GM19438 (cell line): ENCODE results near the gene TNPO3.
"Not testable (repeated sequence)": the region's sequence is repeated elsewhere in the genome, so short reads cannot be mapped to it uniquely, and the experiment has no call there.

Experiments used
- ATAC-seq: cut with Tn5 transposase; IDR thresholded peaks from one replicate; pipeline ENCODE4 v1.9.1; 2021; ENCODE audit warnings: low read depth; ENCODE audit not compliant: unreplicated experiment

The TNPO3 gene

GRCh38 chr7:128924707-128925588 lies 130.0 kb downstream of the TNPO3 start:
- ATAC-seq = no peak

GRCh38 chr7:128923411-128923800 lies 131.5 kb downstream of the TNPO3 start:
- no peak for ATAC-seq

GRCh38 chr7:128922496-128923410 lies 132.2 kb downstream of the TNPO3 start:
- no peak for ATAC-seq

DNA sequence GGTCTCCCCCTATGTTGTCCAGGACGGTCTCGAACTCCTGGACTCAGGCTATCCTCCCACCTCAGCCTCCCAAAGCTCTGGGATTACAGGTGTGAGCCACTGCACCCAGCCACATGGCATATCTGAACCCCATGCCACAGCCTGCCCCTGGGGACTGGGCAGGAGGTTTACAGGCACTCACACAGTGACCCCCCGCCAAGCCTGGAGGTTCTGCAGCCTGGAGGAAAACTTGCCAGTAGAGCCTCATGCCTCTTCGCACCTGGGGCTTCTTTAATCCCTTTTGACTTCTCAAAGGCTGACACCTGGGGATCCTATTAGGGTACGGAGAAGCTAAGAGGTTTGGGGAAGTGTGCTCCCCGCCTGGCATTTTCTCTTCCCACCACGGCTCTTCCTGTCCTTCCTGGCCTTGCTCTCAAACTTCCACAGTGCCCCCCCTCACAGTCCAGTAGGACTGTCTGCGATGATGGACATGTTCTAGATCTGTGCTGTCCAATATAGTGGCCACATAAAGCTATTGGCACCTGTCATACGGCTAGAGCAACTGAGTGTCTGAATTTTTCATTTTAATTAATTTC lies 133.0 kb downstream of the TNPO3 start:
- no peak for ATAC-seq

GRCh38 chr7:128920913-128921582 lies 133.9 kb downstream of the TNPO3 start:
- no peak for ATAC-seq

DNA sequence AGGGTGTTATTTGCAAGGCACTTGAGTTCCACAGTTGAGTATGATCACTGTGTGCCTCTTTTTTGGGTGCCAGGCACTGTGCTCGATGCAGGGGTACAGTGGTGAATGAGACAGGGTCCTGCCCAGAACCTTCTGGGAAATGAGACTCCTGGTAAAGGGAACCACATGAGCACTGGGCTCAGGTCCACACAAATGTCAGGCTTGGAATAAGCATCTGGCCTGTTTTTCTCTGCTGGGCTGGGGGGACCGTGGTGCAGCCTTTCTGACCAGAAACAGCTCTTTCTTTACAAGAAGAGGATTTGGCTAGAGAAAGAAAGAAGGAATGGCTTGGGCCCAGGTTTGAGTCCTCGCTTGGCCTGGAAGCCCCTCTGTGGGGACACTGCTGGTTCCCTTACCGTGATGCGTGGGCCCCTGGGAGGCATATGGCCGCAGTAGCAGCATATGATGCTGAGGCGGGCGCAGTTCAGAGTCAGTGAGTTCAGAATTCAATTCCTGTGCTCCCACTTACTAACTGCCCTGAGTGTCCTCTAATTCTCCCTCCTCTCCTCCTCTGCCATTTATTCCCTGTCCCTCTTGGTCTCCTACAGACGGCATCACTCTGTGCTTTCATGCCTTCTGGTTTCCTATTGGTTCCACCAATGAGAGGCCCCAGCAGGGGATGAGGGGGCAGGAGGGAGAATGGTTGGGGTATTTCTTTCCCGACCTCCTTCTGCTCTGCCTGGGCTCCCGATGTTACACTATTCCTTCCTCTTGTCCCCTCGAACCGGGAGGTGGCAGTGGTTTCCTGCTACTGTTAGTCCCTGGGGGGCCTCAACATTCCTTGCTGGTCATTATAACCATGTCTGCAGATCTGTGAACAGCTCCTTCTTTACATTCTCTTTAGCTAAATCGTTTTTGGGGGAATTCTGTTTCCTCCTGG lies 134.8 kb downstream of the TNPO3 start:
- ATAC-seq = no peak

- no peak for ATAC-seq
Observed at GRCh38 chr7:128919241-128919640, 135.7 kb downstream of the TNPO3 start.

GRCh38 chr7:128918016-128918665 lies 136.8 kb downstream of the TNPO3 start:
- ATAC-seq = no peak

- no peak for ATAC-seq
Observed at GRCh38 chr7:128917122-128917521, 137.8 kb downstream of the TNPO3 start.

DNA sequence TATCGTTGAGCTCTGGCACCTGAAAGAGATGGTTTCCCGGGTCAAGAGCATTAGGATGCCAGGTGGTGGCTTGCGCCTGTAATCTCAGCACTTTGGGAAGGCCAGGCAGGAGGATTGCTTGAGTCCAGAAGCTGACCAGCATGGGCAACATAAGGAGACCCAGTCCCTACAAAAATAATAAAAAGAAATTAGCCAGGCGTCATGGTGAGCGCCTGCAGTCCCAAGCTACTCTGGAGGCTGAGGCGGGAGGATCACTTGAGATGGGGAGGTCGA lies 138.3 kb downstream of the TNPO3 start:
- ATAC-seq = no peak

DNA sequence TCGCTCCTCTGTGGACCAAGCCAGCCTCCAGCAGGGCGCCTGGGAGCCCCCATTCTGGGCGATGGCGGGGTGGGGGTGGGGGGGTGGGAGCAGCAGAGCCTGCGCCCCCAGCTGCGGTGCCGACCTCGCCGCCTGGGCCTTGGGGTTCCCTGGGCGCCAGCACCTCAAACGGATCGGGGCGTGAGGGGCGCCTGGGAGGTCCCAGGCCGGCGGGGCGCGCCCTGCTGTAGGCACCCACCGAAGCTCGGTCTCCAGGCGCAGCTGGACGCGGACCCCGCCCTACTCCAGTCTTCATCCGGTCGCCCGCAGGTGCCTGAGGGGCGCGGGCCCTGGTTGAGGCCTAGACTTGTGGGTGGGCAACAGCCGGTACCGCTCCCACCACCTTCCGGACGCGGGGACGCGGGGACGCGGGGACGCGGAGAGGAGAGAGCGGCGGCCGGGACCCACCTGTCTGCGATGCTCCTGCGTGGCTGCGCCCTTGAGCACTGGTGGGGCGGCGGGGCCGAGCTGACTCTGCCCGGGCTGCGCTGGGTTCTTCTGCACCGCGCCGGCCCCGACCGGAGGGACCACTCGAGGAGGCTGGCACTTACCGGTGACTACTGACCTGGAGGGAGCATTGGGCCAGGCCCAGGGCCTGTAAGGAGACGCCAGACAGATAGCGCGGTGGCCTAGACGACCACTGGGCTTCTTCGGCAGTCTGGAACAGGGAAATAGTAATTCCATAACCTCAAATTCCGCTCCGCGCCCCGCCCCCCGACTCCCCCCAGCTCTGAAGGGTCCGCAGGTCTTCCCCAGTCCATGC lies 138.9 kb downstream of the TNPO3 start:
- ATAC-seq = no peak

DNA sequence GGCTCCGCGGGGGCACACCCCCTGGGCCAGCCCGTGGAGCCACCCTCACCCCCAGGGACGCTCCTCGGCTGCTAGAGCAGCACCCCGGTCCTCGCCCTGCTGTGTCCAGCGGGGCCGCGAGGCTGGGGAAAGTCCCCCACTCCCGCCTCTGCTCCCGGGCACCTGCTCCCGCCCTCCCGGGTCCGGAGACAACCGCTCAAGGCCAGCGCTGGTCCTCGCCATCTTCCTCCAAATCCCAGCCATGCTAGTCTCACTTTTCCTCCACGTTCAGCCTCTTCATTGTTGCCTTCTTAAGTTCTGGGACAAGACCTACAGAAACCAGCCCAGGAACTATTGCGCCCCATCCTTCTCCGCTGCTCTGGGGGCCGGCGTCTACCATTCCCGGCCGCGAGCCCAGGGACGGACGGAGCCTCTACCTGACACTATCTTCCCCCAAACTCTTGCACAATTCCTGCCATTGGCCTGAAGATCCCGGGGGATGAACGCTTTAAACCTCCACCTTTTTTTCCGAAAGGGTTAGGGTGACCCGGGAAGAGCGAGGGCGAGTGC lies 139.6 kb downstream of the TNPO3 start:
- no peak for ATAC-seq

DNA sequence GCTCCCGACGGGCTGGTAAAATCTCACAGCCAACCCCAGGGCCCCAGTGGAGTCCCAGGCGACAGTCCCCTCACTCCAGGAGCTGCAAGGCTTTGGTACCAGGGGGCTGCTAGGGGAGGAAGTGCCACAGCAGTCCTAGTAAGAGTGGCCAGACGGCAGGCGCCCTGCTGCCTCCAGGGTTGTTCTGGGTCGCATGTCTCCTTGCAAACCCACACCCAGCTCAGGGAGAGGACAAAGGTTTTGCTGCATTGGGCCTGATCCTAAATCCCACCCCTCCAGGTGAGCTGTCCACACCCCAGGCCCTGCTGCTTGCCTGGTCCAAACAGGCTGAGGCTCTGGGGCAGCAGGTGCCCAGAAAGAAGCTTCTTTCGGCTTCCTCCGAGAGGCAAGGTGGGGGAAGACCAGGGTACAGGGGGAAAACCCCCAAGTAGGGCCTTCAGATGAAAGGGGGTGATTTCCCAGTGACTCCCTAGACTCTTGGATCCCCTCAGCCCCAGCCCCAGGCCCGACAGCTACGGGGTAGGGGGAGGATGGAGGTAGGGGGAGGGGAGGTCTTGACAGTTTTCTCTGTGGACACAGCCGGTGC lies 140.3 kb downstream of the TNPO3 start:
- ATAC-seq = no peak

DNA sequence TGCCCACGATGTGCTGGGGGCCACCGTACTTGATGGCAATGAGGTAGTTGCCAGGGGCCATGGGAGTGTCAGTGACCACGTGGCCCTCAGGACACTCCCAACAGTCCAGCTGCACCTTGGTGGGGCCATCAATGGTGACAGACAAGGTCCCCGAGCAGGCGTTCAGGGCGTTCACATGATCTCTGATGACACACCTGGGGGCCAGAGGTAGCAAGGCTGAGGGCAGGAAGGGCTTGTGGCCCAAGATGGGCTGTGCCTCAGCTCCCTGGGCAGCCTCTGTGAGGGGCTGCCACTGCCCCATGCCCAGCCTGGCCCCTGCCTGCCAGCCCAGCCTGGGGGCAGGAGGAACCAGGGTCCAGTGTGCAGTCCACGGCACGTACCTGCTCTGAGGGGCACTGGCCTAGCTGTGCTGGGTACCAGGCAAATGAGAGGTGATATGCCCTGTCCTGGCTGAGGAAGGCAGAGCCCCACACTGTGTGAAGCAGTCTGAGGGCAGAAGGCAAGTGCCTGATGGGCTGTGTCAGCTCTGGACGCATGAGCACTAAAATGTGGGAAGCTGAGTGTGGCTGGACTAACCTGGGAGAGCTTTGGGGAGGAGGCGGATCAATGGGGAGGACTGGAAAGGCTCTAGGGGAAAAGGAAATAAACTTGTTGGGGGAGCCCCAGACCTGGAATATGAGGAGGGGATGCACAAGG lies 140.9 kb downstream of the TNPO3 start:
- no peak for ATAC-seq

GRCh38 chr7:128912709-128913495 lies 142.0 kb downstream of the TNPO3 start:
- ATAC-seq = not testable (repeated sequence)

DNA sequence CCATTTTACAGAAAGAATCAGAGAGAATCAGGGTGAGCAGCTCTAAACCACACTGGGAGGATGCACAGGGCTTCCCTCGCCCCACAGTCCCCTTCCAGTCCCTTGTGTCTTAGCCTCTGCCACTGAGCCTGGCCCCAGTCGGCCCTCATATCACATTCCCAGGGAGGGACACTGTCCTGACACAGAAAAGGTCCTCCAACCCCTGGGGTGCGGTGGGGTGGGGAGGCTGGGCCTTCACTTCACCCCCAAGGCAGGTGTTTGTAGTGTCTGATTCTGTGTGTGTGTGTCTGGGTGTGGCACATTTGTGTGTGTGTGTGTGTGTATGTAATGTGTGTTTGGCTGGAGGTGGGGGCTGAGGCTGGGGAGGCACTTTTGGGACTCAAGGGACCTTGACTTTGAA lies 142.6 kb downstream of the TNPO3 start:
- no peak for ATAC-seq
